Adipocyte (in vitro differentiated cells): ENCODE data around the gene SCAF1.
A peak's percentile ranks its signal among the peaks of the same experiment; 100 is the strongest.

Experiments
- DNase-seq: peaks from one replicate; pipeline ENCODE4 v3.0.0-alpha.2; 2015; ENCODE audit warnings: low read depth
- H3K27me3 ChIP-seq: replicated peaks from 2 replicates; pipeline ENCODE4 v1.7.0; 2013; ENCODE audit warnings: mild to moderate bottlenecking, low read length, moderate library complexity; ENCODE audit not compliant: control insufficient read depth, insufficient read depth
- H3K36me3 ChIP-seq: 2 replicates; pipeline ENCODE4 v1.7.0; 2013; ENCODE audit warnings: low read length, mild to moderate bottlenecking, moderate library complexity; ENCODE audit not compliant: control insufficient read depth, insufficient read depth, severe bottlenecking
- H3K4me1 ChIP-seq: 2 replicates; pipeline ENCODE4 v1.7.0; 2013; ENCODE audit warnings: mild to moderate bottlenecking, low read length, moderate library complexity; ENCODE audit not compliant: control insufficient read depth, insufficient read depth
- H3K4me3 ChIP-seq: 2 replicates; pipeline ENCODE4 v1.7.0; 2013; ENCODE audit warnings: mild to moderate bottlenecking, low read length, moderate library complexity
- H3K9ac ChIP-seq: 2 replicates; pipeline ENCODE4 v1.7.0; 2013; ENCODE audit warnings: mild to moderate bottlenecking, low read length, moderate library complexity
- H3K9me3 ChIP-seq: 2 replicates; pipeline ENCODE4 v1.7.0; 2013; ENCODE audit warnings: mild to moderate bottlenecking, low read length, moderate library complexity; ENCODE audit not compliant: control insufficient read depth

Gene SCAF1

DNA sequence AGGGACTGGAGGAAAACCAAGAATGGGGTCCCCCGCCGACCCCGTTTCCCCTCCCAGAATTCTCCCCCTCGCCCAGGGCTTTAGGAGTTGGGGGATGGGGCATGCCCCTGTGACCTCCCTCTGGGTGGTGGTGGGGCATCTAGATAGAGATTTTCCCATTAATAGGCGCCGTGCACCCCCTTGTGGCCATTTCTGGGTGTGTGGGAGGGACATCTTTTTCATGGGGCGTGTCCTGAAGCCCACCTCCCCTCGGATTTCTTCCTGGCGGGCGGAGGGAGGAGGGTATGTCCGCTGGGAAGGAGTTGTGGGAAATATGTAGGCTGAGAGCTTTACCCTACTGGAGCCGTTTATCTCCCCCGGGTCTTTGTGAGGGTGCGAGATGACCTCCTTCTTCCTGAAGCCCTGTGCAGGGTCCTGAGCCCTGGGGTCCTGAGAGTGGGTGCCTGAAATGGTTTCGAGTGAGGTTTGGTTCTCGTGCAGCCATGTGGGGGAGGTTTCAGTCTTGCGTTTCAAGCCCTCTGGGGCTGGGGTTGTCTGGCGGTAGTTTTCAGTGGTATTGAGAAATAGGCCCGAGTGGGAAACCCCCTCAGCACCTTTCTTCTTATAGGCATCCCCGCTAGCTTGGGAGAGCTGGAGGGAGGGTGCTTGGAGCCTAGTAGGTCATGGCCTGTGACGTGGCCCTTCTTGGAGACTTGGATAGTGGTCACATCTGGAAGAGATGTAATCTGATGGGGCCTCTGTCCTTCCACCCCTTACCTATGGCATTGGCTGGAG is 36.1 kb downstream of the SCAF1 start:
- Histone ChIP-seq H3K9ac (peak overlapping the region; percentile 99), H3K36me3 (peaks cover 13% of the 10 kb centered on the region), H3K9me3 (no peaks in the 10 kb centered on the region), H3K4me1 (peaks cover 38% of the 10 kb centered on the region), H3K27me3 (no peaks in the 10 kb centered on the region), H3K4me3 (peak overlapping the region; percentile 97)
- DNase-seq: peak; percentile 83

DNA sequence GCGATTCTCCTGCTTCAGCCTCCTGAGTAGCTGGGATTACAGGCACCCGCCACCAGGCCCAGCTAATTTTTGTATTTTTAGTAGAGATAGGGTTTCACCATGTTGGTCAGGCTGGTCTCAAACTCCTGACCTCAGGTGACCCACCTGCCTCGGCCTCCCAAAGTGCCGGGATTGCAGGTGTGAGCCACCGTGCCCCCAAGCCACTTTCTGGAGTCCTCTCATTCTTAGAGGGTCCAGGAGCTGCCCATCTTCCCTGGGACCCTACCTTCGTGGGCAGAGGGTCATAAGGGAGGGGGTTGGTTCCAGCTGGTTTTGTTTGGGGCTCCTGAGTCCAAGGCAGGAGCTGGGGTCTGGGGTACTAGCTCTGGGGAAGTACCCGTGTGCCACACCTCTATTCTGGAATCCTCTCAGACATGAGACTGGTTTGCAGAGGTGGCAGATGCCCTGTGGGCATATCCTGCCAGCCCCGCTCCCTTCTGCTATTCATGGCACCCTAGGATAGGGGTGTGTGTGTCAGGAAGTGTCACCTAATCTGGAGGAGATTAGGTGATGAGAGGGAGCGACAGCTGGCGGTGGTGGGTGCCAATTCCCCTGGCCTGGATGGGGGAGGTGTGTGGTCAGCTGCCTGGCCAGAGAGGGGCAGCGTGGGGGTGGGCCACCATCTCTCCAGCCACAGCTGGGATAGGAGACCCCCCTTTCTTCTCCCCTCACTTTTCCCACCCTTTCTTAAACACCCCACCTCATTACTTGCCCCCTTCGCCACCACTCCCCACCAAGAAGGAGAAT is 37.2 kb downstream of the SCAF1 start:
- peaks cover 38% of the 10 kb centered on the region for H3K4me1 ChIP-seq
- no peak overlapping the region for H3K9ac ChIP-seq
- DNase-seq: no peak

DNA sequence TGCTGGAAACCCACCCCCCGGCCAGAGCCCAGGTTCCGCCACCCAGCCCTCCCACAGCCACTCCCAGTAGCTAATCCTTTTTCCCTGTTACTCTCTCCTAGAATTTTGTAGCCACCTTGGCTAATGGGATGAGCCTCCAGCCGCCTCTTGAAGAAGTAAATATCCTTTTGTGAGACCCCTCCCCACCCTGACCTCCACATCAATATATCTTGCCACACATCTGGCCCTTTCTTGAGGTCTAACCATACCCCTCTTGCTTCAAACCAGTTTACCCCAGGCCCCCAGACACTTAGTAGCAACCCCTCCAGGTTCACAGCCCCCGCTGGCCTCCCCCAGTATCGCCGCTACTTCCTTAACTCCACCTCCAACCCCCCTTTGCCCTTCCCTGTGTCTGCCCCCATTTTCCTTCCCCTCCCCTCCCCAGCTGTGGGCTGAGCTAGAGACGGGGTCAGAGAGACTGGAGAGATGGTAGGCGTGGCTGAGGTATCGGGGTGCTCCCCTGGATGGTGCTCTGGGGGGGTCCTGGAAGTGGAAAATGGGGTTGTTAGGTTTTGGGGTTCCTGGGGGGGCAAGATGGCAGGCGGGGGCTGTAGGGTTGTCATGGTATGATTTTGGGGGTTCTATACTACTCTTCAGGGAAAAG is 37.9 kb downstream of the SCAF1 start:
- Histone ChIP-seq H3K4me1 (peaks cover 38% of the 10 kb centered on the region), H3K36me3 (peaks cover 28% of the 10 kb centered on the region), H3K4me3 (no peak overlapping the region), H3K9me3 (no peaks in the 10 kb centered on the region), H3K27me3 (no peaks in the 10 kb centered on the region), H3K9ac (peak overlapping the region; percentile 73)
- DNase-seq: no peak

More for the DNA sequence above, 37.2 kb downstream of the SCAF1 start:
- H3K4me3 ChIP-seq: no peak overlapping the region
- H3K36me3 ChIP-seq: peaks cover 21% of the 10 kb centered on the region
- no peaks in the 10 kb centered on the region for H3K27me3 ChIP-seq
- H3K9me3 ChIP-seq: no peaks in the 10 kb centered on the region

DNA sequence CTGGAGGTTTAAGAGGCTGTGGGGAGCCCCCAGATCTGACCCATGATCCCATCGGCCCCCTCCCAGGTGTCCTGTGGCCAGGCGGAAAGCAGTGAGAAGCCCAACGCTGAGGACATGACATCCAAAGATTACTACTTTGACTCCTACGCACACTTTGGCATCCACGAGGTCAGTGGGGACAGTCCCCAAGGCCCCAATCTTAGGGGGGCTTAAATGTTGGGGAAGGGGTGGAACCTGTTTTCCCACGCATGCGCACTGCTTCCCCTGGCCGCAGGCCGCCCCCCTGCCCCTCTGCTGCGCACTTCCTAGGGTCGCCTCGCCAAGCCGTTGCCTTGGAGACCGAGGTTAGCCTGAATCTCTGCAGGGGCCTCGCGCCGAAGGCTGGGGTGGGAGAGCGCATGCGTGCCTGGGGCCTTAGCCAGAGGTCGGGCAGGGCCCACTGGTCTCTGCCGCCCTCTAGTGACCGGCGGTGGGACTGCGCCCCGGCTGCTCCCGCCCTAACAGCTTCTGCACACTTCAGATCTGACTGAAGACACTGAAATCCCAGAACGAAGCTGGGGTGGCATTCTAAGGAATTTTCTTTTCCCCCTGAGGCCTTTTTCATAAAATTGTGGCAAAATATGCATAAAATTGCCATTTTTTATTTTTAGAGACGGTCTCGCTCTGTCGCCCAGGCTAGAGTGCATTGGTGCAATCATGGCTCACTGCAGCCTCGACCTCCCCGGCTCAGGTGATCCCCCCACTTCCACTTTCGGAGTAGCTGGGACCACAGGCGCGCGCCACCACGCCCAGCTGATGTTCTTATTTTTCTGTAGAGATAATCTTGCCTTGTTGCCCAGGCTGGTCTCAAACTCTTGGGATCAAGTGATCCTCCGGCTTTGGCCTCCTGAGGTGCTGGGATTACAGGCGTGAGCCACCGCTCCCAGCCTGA is 38.7 kb downstream of the SCAF1 start:
- H3K4me1 ChIP-seq: peaks cover 38% of the 10 kb centered on the region
- no peaks in the 10 kb centered on the region for H3K27me3 ChIP-seq
- H3K36me3 ChIP-seq: peaks cover 36% of the 10 kb centered on the region
- peak overlapping the region; percentile 73 for H3K9ac ChIP-seq
- H3K9me3 ChIP-seq: no peaks in the 10 kb centered on the region
- DNase-seq: peak; percentile 92
- H3K4me3 ChIP-seq: no peak overlapping the region

DNA sequence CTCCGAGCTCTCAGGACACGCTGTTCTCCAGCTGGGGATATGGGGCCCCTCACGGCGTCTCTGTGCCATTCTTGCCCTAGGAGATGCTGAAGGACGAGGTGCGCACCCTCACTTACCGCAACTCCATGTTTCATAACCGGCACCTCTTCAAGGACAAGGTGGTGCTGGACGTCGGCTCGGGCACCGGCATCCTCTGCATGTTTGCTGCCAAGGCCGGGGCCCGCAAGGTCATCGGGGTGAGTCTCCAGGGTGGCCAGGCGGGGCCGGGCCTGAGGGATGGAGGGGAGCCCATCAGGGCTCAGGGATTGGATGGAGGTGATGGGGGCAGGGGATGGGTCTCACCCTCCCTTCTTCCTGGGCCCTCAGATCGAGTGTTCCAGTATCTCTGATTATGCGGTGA is 39.8 kb downstream of the SCAF1 start:
- DNase-seq: no peak
- peaks cover 38% of the 10 kb centered on the region for H3K4me1 ChIP-seq
- H3K27me3 ChIP-seq: no peaks in the 10 kb centered on the region
- H3K9me3 ChIP-seq: no peaks in the 10 kb centered on the region
- H3K4me3 ChIP-seq: no peak overlapping the region
- H3K36me3 ChIP-seq: peaks cover 43% of the 10 kb centered on the region
- peak overlapping the region; percentile 70 for H3K9ac ChIP-seq

DNA sequence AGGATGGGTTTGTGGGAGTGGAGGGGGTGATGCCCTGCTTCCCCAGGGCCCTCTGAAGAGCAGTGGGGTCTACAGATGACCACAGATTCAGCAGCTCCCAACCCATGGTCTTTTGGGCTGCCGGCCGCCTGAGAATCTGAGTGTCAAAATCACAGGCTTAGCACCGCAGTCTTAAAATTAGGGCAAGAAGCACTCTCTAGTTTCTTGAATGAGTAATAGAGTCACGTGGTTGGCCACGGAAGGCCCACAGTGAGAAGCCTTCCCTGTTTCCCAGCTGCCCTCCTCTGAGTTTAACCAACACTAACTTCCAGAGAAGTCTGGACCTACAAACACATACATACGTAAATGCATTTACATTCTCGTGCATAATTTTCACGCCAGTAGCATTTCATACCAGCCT is 40.3 kb downstream of the SCAF1 start:
- no peak for DNase-seq
- H3K36me3 ChIP-seq: peaks cover 47% of the 10 kb centered on the region
- H3K27me3 ChIP-seq: no peaks in the 10 kb centered on the region

DNA sequence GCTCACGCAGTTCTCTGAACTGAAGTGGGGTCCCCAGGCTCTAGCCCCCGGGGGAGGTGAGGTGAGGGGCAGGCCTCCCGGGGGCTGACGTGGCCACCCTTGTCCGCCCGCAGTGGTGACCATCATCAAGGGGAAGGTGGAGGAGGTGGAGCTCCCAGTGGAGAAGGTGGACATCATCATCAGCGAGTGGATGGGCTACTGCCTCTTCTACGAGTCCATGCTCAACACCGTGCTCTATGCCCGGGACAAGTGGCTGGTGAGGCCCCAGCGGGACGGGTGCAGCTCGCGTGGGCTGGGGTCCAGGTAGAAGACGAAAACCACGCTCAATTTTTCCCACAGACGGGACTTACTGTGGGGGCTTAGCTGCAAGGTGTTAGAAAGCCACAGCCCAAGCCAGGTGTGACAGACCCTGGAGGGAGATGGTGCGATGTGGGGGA is 41.8 kb downstream of the SCAF1 start:
- Histone ChIP-seq H3K4me3 (no peak overlapping the region), H3K9ac (no peak overlapping the region), H3K9me3 (no peaks in the 10 kb centered on the region), H3K27me3 (no peaks in the 10 kb centered on the region), H3K36me3 (peaks cover 50% of the 10 kb centered on the region), H3K4me1 (peaks cover 30% of the 10 kb centered on the region)
- no peak for DNase-seq

More for the DNA sequence above, 40.3 kb downstream of the SCAF1 start:
- peaks cover 38% of the 10 kb centered on the region for H3K4me1 ChIP-seq
- no peak overlapping the region for H3K4me3 ChIP-seq
- no peaks in the 10 kb centered on the region for H3K9me3 ChIP-seq
- H3K9ac ChIP-seq: peak overlapping the region; percentile 70

DNA sequence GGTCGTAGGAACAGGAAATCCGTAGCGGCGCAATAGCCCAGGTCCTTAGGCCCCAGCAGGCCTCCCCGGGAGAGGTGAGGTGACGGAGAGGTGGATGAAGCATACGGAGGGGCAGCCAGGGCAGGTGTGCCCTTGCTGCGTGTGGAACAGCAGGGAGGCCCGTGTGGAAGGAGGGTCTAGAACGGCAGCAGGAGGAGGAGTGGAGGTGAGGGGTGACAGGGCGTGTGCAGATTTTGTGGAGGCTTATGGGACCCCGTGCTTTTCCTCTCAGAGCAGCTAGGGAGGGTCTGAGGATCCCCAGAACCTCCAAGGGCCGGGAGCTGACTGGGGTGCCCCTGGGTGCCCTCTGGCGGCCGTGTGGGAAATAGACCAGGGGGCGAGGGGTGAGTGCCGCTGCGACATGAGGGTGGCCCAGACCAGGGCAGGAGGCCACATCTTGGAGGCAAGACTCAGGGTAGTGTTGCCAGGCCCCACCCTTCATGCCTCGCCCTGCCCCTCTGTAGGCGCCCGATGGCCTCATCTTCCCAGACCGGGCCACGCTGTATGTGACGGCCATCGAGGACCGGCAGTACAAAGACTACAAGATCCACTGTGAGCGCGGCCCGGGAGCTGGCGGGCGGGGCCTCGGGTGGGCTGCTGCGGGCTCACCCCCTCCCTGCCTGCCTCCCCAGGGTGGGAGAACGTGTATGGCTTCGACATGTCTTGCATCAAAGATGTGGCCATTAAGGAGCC is 42.4 kb downstream of the SCAF1 start:
- H3K4me3 ChIP-seq: no peak overlapping the region
- H3K4me1 ChIP-seq: peaks cover 25% of the 10 kb centered on the region
- DNase-seq: peak; percentile 22
- peaks cover 50% of the 10 kb centered on the region for H3K36me3 ChIP-seq
- H3K27me3 ChIP-seq: no peaks in the 10 kb centered on the region
- no peak overlapping the region for H3K9ac ChIP-seq
- no peaks in the 10 kb centered on the region for H3K9me3 ChIP-seq

DNA sequence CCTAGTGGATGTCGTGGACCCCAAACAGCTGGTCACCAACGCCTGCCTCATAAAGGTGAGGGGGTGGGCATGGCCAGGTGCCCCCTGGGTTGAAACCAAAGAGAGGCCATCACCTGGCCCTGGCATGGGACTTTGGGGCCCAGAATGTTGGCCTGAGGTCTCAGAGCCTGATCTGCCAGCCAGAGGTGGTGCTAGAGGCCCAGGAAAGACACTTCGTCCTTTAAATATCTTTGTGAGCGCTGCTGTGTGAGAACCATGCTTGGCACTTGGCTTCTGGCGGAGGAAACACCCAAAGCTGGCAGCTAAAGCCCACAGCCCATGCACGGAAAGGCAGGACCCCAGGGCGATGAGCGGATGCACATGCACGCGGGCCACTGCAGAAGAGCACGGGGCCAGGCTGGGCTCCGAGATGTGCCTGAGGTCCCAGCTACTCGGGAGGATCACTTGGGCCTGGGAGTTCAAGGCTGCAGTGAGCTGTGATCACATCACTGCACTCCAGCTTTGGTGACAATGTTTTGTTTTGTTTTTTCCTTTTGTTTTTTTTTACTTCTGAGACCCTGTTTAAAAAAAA is 43.1 kb downstream of the SCAF1 start:
- Histone ChIP-seq H3K9me3 (no peaks in the 10 kb centered on the region), H3K27me3 (no peaks in the 10 kb centered on the region), H3K4me1 (peaks cover 27% of the 10 kb centered on the region), H3K9ac (no peak overlapping the region), H3K4me3 (no peak overlapping the region), H3K36me3 (peaks cover 50% of the 10 kb centered on the region)
- no peak for DNase-seq

DNA sequence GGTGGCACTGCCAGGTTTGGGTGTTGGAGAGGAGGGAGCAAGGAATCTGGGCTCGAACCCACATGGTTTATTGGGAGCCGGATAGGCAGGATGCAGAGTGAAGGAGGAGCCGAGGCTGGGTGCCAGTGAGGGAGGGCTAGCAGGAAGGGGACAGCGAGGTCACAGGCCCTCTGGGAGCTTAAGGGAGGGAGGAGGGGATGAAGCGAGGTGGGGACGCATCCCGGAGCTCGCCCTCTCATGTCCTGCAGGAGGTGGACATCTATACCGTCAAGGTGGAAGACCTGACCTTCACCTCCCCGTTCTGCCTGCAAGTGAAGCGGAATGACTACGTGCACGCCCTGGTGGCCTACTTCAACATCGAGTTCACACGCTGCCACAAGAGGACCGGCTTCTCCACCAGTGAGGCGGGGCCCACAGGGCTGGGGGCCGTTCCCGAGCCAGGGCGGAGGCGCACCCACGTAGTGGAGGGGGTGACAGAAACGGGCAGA is 43.9 kb downstream of the SCAF1 start:
- no peak for DNase-seq
- Histone ChIP-seq H3K9ac (no peak overlapping the region), H3K9me3 (no peaks in the 10 kb centered on the region), H3K4me3 (no peak overlapping the region), H3K4me1 (peaks cover 27% of the 10 kb centered on the region), H3K27me3 (no peaks in the 10 kb centered on the region), H3K36me3 (peaks cover 50% of the 10 kb centered on the region)
